Measurements from ENCODE around the gene NEDD1. TPM values are rescaled to one million over a fixed set of nuclear protein-coding genes. Genes with fewer than 3 reads are reported as not detected.

Gene NEDD1
- total RNA-seq, 1 experiment from 2014 or later, result 17.2 TPM

DNA sequence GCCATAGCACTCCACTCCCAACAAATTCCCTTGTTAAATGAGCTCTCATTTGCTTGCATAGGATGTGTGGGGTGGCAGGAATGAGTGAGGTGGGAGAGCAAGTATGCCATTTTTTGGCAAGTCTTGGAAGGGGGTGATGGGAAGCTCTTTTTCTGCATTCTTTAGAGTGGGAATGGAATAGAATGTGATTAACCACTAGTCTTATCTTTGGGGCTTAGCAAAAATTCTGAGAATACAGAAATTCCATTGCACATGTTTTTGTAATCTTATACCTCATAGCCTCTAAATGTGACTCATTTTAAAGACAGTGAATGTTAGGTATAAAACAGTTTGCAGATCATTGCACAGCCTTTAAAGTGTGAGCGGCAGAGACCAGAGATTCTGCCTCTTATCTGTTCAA, 28.4 kb upstream of the NEDD1 start:
- no peak overlapping the region for H3K27ac ChIP-seq (ENCODE audit: insufficient read length, low read depth, low read length)
- no peak overlapping the region for H3T11ph ChIP-seq (ENCODE audit: low read length)
- H3K23ac ChIP-seq (ENCODE audit: insufficient read length, low read depth, low read length), result no peak overlapping the region
- no peaks in the 10 kb centered on the region for H3K4me1 Mint-ChIP-seq
- no peaks in the 10 kb centered on the region for H3K4me1 ChIP-seq (ENCODE audit: insufficient read depth, low read length)
- H3K27me3 ChIP-seq (ENCODE audit: insufficient read depth, low read length), result no peaks in the 10 kb centered on the region
- TF ChIP-seq, protein P1, sequence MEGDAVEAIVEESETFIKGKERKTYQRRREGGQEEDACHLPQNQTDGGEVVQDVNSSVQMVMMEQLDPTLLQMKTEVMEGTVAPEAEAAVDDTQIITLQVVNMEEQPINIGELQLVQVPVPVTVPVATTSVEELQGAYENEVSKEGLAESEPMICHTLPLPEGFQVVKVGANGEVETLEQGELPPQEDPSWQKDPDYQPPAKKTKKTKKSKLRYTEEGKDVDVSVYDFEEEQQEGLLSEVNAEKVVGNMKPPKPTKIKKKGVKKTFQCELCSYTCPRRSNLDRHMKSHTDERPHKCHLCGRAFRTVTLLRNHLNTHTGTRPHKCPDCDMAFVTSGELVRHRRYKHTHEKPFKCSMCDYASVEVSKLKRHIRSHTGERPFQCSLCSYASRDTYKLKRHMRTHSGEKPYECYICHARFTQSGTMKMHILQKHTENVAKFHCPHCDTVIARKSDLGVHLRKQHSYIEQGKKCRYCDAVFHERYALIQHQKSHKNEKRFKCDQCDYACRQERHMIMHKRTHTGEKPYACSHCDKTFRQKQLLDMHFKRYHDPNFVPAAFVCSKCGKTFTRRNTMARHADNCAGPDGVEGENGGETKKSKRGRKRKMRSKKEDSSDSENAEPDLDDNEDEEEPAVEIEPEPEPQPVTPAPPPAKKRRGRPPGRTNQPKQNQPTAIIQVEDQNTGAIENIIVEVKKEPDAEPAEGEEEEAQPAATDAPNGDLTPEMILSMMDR (conservative IDR thresholded peaks at IDR 0.05), result no peak
- no peak overlapping the region for H3K9ac ChIP-seq (ENCODE audit: extremely low read depth, insufficient read length, low read length)
- no peak overlapping the region for H2BK5ac ChIP-seq (ENCODE audit: insufficient read length, low read length)
- H4K91ac ChIP-seq (ENCODE audit: insufficient read length, low read depth, low read length), result no peak overlapping the region
- H3K27ac Mint-ChIP-seq, result no peak overlapping the region
- no peaks in the 10 kb centered on the region for H3K9me3 ChIP-seq (ENCODE audit: control insufficient read depth, low read depth, low read length)
- H4K5ac ChIP-seq (ENCODE audit: insufficient read length, low read depth, low read length), result no peak overlapping the region
- no peak overlapping the region for H3K4me2 ChIP-seq (ENCODE audit: insufficient read depth, insufficient read length, low read length)
- H3K36me3 Mint-ChIP-seq (ENCODE audit: insufficient read depth in 1 of 3, low read depth in 3 of 3), result no peaks in the 10 kb centered on the region
- H4K20me1 ChIP-seq (ENCODE audit: control insufficient read depth, insufficient read depth, insufficient read length), result no peaks in the 10 kb centered on the region
- no peak overlapping the region for H2BK120ac ChIP-seq (ENCODE audit: low read depth, low read length, poor library complexity, severe bottlenecking)
- H4K8ac ChIP-seq (replicated peaks; ENCODE audit: insufficient read length, low read depth, low read length), result no peak overlapping the region
- no peaks in the 10 kb centered on the region for H3K9me3 Mint-ChIP-seq
- no peaks in the 10 kb centered on the region for H3K79me1 ChIP-seq (ENCODE audit: insufficient read depth, low read depth, low read length, poor library complexity, severe bottlenecking)
- no peaks in the 10 kb centered on the region for H3K23me2 ChIP-seq (ENCODE audit: insufficient read length, low read depth, low read length, poor library complexity, severe bottlenecking)
- no peaks in the 10 kb centered on the region for H3K27me3 Mint-ChIP-seq (ENCODE audit: low read depth)
- H2BK12ac ChIP-seq (ENCODE audit: insufficient read length, low read depth, low read length), result no peak overlapping the region
- no peak for DNase-seq
- H2AFZ ChIP-seq (ENCODE audit: low read length), result no peak overlapping the region
- H2BK15ac ChIP-seq (ENCODE audit: low read depth, low read length), result no peak overlapping the region
- H2BK20ac ChIP-seq (ENCODE audit: low read depth, low read length, poor library complexity, severe bottlenecking), result no peak overlapping the region
- H2AK5ac ChIP-seq (ENCODE audit: insufficient read length, low read length), result no peak overlapping the region
- no peaks in the 10 kb centered on the region for H3K79me2 ChIP-seq (ENCODE audit: insufficient read depth, low read length)
- H3K56ac ChIP-seq (ENCODE audit: insufficient read length, low read depth, low read length), result no peak overlapping the region
- no peak overlapping the region for H3K14ac ChIP-seq (ENCODE audit: insufficient read depth, low read length)
- H3K18ac ChIP-seq (ENCODE audit: insufficient read length, low read depth, low read length), result no peak overlapping the region
- no CpG with 5 or more reads among the region's 1 CpG for WGBS (ENCODE audit: extremely low coverage, insufficient read length, low lambda C conversion rate)
- H3K4ac ChIP-seq (ENCODE audit: low read depth, low read length), result no peak overlapping the region
- no peak overlapping the region for H3K4me3 Mint-ChIP-seq

Data from H9 (cell line).